Activated B cell treated with CpG ODN at 0.5 μM for 24 hours (primary cell): ENCODE measurements around the gene SLIT3. TPM values are rescaled to one million over a fixed set of nuclear protein-coding genes. Genes with fewer than 3 reads are reported as not detected.

Source experiments
- ATAC-seq: fragments of 200-7000 bp; cut with Tn5 transposase; one replicate; pipeline ENCODE4 v1.10.0; 2021; ENCODE audit warnings: low read depth, mild to moderate bottlenecking, moderate library complexity
- CTCF ChIA-PET: fragments of 350-600 bp; sonication (Branson Sonifier 250); formaldehyde crosslinking; loops from one replicate; lab custom pipeline; 2021; ENCODE audit warnings: antibody characterized with exemption; lab: Charles Lee
- POLR2A ChIA-PET: fragments of 350-600 bp; sonication (Branson Sonifier 250); formaldehyde crosslinking; loops from one replicate; lab custom pipeline; 2021; ENCODE audit warnings: antibody characterized with exemption; lab: Charles Lee
- DNase-seq: peaks from one replicate; pipeline ENCODE4 v3.0.0; 2022
- H3K27ac Mint-ChIP-seq: one replicate; pipeline ENCODE4 v1.8.0; 2020; ENCODE audit warnings: mixed read lengths
- H3K27me3 Mint-ChIP-seq: one replicate; pipeline ENCODE4 v1.8.0; 2021; ENCODE audit warnings: mixed read lengths
- H3K36me3 Mint-ChIP-seq: one replicate; pipeline ENCODE4 v1.8.0; 2021; ENCODE audit warnings: low read depth, mixed read lengths
- H3K4me1 Mint-ChIP-seq: one replicate; pipeline ENCODE4 v1.8.0; 2021; ENCODE audit warnings: mixed read lengths
- H3K4me3 Mint-ChIP-seq: one replicate; pipeline ENCODE4 v1.8.0; 2020; ENCODE audit warnings: mild to moderate bottlenecking, mixed read lengths
- H3K9me3 Mint-ChIP-seq: one replicate; pipeline ENCODE4 v1.8.0; 2020; ENCODE audit warnings: mixed read lengths
- CTCF ChIP-seq: fragments of 200-600 bp; IDR thresholded peaks from one replicate; pipeline ENCODE4 v1.8.0; 2022; ENCODE audit warnings: antibody characterized with exemption, mild to moderate bottlenecking
- intact Hi-C: fragments of 100-400 bp; cut with micrococcal nuclease; formaldehyde crosslinking; loops from one replicate; pipeline ENCODE4 v1.15.1; 2024
- total RNA-seq: library from RNA; stranded (reverse); gene quantifications from 2 replicates; pipeline ENCODE4 v1.2.3, GENCODE V29; 2022

Gene SLIT3
- total RNA-seq, 1 donor from 2014 or later, result not detected

DNA sequence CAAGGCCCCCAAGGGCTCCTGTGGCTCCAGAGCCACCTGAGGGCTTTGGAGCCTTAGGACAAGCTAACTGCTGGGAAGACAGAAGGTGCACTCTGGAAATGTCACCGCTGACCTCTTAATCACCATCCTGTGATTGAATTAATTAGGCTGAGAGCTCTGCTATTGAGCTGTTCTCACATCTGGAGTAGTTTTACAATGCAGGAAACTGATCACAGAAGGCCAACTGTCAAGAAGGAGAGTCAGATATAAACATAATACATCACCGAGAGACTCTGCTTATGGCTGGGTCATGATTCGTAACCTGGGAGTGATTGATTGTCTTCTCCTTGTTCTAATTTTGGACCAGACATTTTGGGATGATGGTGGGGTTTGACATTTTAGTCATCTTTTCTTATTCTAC is 226.1 kb downstream of the SLIT3 start:
- ATAC-seq, result no peak
- CTCF ChIA-PET, result no interaction called here
- Mint-ChIP-seq H3K9me3 (no peaks in the 10 kb centered on the region), H3K36me3 (no peaks in the 10 kb centered on the region), H3K27me3 (peaks cover 4% of the 10 kb centered on the region), H3K4me1 (no peaks in the 10 kb centered on the region), H3K4me3 (no peak overlapping the region), H3K27ac (no peak overlapping the region)
- no peak for DNase-seq
- POLR2A ChIA-PET, result no interaction called here
- no peak for TF ChIP-seq CTCF
- intact Hi-C loops, result no loop called here

GRCh38 chr5:169072233-169072632 is 228.7 kb downstream of the SLIT3 start:
- Mint-ChIP-seq H3K9me3 (no peaks in the 10 kb centered on the region), H3K27me3 (no peaks in the 10 kb centered on the region), H3K27ac (no peak overlapping the region), H3K4me1 (no peaks in the 10 kb centered on the region), H3K4me3 (no peak overlapping the region), H3K36me3 (no peaks in the 10 kb centered on the region)
- POLR2A ChIA-PET, result no interaction called here
- no peak for TF ChIP-seq CTCF
- intact Hi-C loops, result no loop called here
- CTCF ChIA-PET, result no interaction called here
- DNase-seq (no peak), ATAC-seq (no peak)

DNA sequence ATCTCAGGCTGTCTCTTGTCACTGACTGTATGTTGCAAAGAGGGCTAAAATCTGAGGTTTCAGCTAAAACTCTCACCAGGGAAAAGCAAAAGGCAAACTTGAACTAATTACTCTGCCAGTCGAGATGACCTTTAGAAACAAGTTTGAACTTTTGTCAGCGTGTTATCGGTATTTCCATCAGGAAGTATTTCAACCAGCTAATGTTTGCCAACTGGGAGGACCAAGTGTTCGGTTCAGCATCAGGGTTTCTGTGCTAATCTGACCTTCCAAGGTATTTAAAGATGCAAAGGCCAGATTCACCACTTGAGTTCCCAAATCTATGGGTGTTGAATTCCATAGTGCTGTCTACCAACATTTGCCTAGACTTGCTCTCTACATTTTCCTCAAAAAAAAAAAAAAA is 230.5 kb downstream of the SLIT3 start:
- no peak overlapping the region for H3K4me3 Mint-ChIP-seq
- ChIA-PET POLR2A (no interaction called here), CTCF (no interaction called here)
- ATAC-seq (no peak), DNase-seq (no peak)
- no peaks in the 10 kb centered on the region for H3K36me3 Mint-ChIP-seq
- no peak overlapping the region for H3K27ac Mint-ChIP-seq
- no peaks in the 10 kb centered on the region for H3K4me1 Mint-ChIP-seq
- H3K27me3 Mint-ChIP-seq, result no peaks in the 10 kb centered on the region
- TF ChIP-seq CTCF, result no peak
- intact Hi-C loops, result no loop called here
- H3K9me3 Mint-ChIP-seq, result no peaks in the 10 kb centered on the region

DNA sequence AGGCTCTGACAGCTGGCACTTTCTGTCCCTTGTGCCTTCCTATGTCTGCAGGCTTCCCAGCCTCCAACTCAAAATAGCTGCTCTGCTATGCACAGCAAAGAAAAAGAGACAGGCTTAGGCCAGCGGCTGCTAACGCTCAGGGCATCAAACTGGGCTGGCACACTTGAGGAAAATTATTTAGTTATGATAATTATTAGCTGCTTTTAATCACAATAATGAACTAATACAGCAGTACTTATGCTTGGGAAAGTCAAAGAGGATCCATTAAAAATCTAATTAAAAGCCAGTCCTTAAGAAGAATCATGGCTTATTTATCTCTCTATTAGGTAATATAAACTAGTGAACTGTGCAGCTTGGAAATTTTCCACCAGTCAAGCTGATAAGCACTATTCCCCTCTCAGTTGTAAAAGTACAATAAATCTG is 233.2 kb downstream of the SLIT3 start:
- POLR2A ChIA-PET, result no interaction called here
- Mint-ChIP-seq H3K4me3 (no peak overlapping the region), H3K4me1 (no peaks in the 10 kb centered on the region), H3K9me3 (no peaks in the 10 kb centered on the region), H3K36me3 (no peaks in the 10 kb centered on the region), H3K27me3 (peaks cover 15% of the 10 kb centered on the region), H3K27ac (no peak overlapping the region)
- TF ChIP-seq CTCF, result no peak
- no peak for ATAC-seq
- DNase-seq, result no peak
- CTCF ChIA-PET, result no interaction called here
- intact Hi-C loops, result no loop called here

DNA sequence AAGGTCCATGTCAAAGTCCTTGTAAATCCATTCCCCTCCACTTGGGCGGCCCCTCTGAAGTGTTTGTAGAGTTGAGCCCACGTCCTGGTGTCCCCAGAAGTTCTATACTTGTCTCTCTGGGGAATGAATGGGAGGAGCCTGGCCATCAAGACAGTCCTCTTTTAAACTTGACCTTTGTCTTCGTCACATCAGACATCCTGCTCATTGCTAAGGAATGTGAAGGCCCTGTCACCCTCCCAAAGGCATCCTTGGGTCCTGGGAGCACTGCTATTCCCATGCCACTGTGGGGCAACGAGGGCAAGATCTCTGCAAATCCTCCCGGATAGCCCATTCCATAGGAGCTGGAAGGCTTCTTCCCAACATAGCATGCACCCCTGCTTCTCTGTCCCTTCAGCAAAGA is 235.5 kb downstream of the SLIT3 start:
- ChIA-PET POLR2A (no interaction called here), CTCF (no interaction called here)
- Mint-ChIP-seq H3K36me3 (no peaks in the 10 kb centered on the region), H3K9me3 (no peaks in the 10 kb centered on the region), H3K27me3 (peaks cover 17% of the 10 kb centered on the region), H3K27ac (no peak overlapping the region), H3K4me1 (no peaks in the 10 kb centered on the region), H3K4me3 (no peak overlapping the region)
- DNase-seq, result no peak
- TF ChIP-seq CTCF, result no peak
- intact Hi-C loops, result no loop called here
- no peak for ATAC-seq
